Activated naive CD4-positive, alpha-beta T cell treated with anti-CD3 and anti-CD28 coated beads, Interleukin-2, amount 50 U/mL, for 16 hours (primary cell): Measurements from ENCODE around the gene NUP210L.
"Not testable (repeated sequence)": the region's sequence is repeated elsewhere in the genome, so short reads cannot be mapped to it uniquely, and the experiment has no call there.

Experiments
- DNase-seq: peaks from one replicate; pipeline ENCODE4 v3.0.0-alpha.2; 2020

The NUP210L gene

GRCh38 chr1:154094411-154094810 is 60.5 kb downstream of the NUP210L start:
- no peak for DNase-seq

GRCh38 chr1:154093699-154094098 is 61.2 kb downstream of the NUP210L start:
- DNase-seq, result no peak

- DNase-seq, result no peak
Observed at GRCh38 chr1:154091706-154092105, 63.2 kb downstream of the NUP210L start.

- DNase-seq, result no peak
Observed at GRCh38 chr1:154087574-154087973, 67.3 kb downstream of the NUP210L start.

- not testable (repeated sequence) for DNase-seq
Observed at GRCh38 chr1:154083057-154083456, 71.8 kb downstream of the NUP210L start.

- no peak for DNase-seq
Observed at GRCh38 chr1:154081386-154082126, 73.3 kb downstream of the NUP210L start.

GRCh38 chr1:154076413-154076812 is 78.5 kb downstream of the NUP210L start:
- no peak for DNase-seq

GRCh38 chr1:154075746-154076145 is 79.1 kb downstream of the NUP210L start:
- DNase-seq, result no peak

GRCh38 chr1:154062309-154062708 is 92.6 kb downstream of the NUP210L start:
- DNase-seq, result no peak

GRCh38 chr1:154047436-154047835 is 107.4 kb downstream of the NUP210L start:
- not testable (repeated sequence) for DNase-seq

GRCh38 chr1:154033697-154034096 is 121.2 kb downstream of the NUP210L start:
- DNase-seq, result not testable (repeated sequence)

GRCh38 chr1:154019940-154020339 is 134.9 kb downstream of the NUP210L start:
- DNase-seq, result no peak

- DNase-seq, result no peak
Observed at GRCh38 chr1:154019269-154019668, 135.6 kb downstream of the NUP210L start.

GRCh38 chr1:154014154-154014907 is 140.5 kb downstream of the NUP210L start:
- no peak for DNase-seq

- DNase-seq, result not testable (repeated sequence)
Observed at GRCh38 chr1:154012543-154012942, 142.3 kb downstream of the NUP210L start.

- DNase-seq, result no peak
Observed at GRCh38 chr1:154012129-154012528, 142.7 kb downstream of the NUP210L start.

GRCh38 chr1:154006136-154006535 is 148.7 kb downstream of the NUP210L start:
- DNase-seq, result no peak

- DNase-seq, result no peak
Observed at GRCh38 chr1:154000420-154000819, 154.5 kb downstream of the NUP210L start.

GRCh38 chr1:153996882-153997281 is 158.0 kb downstream of the NUP210L start:
- not testable (repeated sequence) for DNase-seq

- no peak for DNase-seq
Observed at GRCh38 chr1:153995640-153996039, 159.2 kb downstream of the NUP210L start.

GRCh38 chr1:153995202-153995601 is 159.7 kb downstream of the NUP210L start:
- DNase-seq, result no peak

GRCh38 chr1:153991806-153992205 is 163.1 kb downstream of the NUP210L start:
- no peak for DNase-seq

GRCh38 chr1:153991151-153991630 is 163.7 kb downstream of the NUP210L start:
- no peak for DNase-seq
